Measurements from ENCODE around the gene TOX2.

DNA sequence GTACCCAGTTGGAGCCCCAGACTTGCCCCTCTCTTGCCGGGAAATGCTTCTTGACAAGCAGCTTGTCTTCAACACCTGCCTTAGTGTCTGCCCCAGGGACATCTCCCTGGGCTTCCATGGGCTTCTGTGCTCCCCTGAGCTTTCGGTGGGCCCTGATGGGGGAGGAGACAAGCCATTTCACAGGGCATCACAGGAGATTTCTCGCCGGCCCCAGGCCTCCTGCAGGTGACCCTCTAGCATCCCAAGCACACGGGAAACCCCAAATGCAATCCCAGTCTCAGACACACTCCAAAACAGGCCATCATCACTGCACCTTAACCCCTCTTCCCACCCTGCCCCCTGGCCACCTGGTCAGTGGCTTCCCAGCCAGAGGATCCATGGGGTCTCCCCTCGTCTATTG, 197.8 kb downstream of the TOX2 start:
- TF ChIP-seq, protein P1, sequence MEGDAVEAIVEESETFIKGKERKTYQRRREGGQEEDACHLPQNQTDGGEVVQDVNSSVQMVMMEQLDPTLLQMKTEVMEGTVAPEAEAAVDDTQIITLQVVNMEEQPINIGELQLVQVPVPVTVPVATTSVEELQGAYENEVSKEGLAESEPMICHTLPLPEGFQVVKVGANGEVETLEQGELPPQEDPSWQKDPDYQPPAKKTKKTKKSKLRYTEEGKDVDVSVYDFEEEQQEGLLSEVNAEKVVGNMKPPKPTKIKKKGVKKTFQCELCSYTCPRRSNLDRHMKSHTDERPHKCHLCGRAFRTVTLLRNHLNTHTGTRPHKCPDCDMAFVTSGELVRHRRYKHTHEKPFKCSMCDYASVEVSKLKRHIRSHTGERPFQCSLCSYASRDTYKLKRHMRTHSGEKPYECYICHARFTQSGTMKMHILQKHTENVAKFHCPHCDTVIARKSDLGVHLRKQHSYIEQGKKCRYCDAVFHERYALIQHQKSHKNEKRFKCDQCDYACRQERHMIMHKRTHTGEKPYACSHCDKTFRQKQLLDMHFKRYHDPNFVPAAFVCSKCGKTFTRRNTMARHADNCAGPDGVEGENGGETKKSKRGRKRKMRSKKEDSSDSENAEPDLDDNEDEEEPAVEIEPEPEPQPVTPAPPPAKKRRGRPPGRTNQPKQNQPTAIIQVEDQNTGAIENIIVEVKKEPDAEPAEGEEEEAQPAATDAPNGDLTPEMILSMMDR (conservative IDR thresholded peaks at IDR 0.05 in 1 of 2, IDR thresholded peaks at IDR 0.05 in 1 of 2; ENCODE audit: extremely low read depth in 1 of 2, insufficient read depth in 1 of 2, low read depth in 1 of 2, low read length in 2 of 2), result no peak
- TF ChIP-seq EZH2 (IDR thresholded peaks at IDR 0.05; ENCODE audit: borderline replicate concordance, low read length), result no peak

All from mammary epithelial cell (primary cell).